Thyroid gland (tissue), 4 donors: ENCODE results near the gene DST. TPM values are rescaled to one million over a fixed set of nuclear protein-coding genes. Genes with fewer than 3 reads are reported as not detected.

Experiments used
- DNase-seq, 2 donors: peaks; one replicate each; pipeline ENCODE4 v3.0.0-alpha.2; 2019
- H3K27ac ChIP-seq, 3 donors: fragments of 200-600 bp; sonication (generic); 1 replicate in 2 of 3; 2 replicates in 1 of 3; pipeline ENCODE4 v1.5.1; 2016 to 2019; ENCODE audit warnings: mild to moderate bottlenecking in 1 of 3, moderate library complexity in 1 of 3
- H3K27me3 ChIP-seq: fragments of 200-600 bp; sonication (generic); one replicate; pipeline ENCODE4 v1.5.1; 2019
- H3K36me3 ChIP-seq, 2 donors: fragments of 200-600 bp; sonication (generic); one replicate each; pipeline ENCODE4 v1.5.1; 2016 to 2019
- H3K4me1 ChIP-seq, 2 donors: fragments of 200-600 bp; sonication (generic); one replicate each; pipeline ENCODE4 v1.5.1; 2017 to 2019
- H3K4me3 ChIP-seq, 3 donors: fragments of 200-600 bp; sonication (generic); replicated peaks in 1 of 3; 1 replicate in 2 of 3; 2 replicates in 1 of 3; pipeline ENCODE4 v1.5.1; 2016; ENCODE audit warnings: mild to moderate bottlenecking in 1 of 3
- H3K9me3 ChIP-seq: fragments of 200-600 bp; sonication (generic); one replicate; pipeline ENCODE4 v1.5.1; 2017
- POLR2A ChIP-seq, 2 donors: fragments of 450-650 bp; IDR thresholded peaks; one replicate each; pipeline ENCODE4 v1.6.1; 2017; ENCODE audit warnings: antibody characterized with exemption in 2 of 2, mild to moderate bottlenecking in 2 of 2, moderate library complexity in 1 of 2
- WGBS, 2 donors: methylation state at CpG; one replicate each; pipeline ENCODE4 v1.1.5; 2017; 5-methylcytosine and 5-hydroxymethylcytosine counted together
- intact Hi-C: fragments of 100-400 bp; cut with DNase I; formaldehyde crosslinking; loops from one replicate; pipeline ENCODE4 v1.15.1; 2023
- total RNA-seq, 4 donors: library from RNA; depleted of rRNA; stranded (reverse); fragments of >200 nt; gene quantifications; one replicate each; pipeline ENCODE4 v1.2.3, GENCODE V29; 2016
- TF ChIP-seq, protein P1 (sequence below), 6 experiments: fragments of 200-600 bp in 3 of 6; fragments of 450-650 bp in 3 of 6; sonication (generic) in 3 of 6; IDR thresholded peaks; one replicate each; pipeline ENCODE4 v1.5.1; 2016 to 2019; ENCODE audit warnings: antibody characterized with exemption in 6 of 6, mild to moderate bottlenecking in 2 of 6, inconsistent platforms in 1 of 6, moderate library complexity in 1 of 6

Gene DST
- total RNA-seq, 4 donors from 2014 or later: 99.8 to 169 (median 149) TPM

DNA sequence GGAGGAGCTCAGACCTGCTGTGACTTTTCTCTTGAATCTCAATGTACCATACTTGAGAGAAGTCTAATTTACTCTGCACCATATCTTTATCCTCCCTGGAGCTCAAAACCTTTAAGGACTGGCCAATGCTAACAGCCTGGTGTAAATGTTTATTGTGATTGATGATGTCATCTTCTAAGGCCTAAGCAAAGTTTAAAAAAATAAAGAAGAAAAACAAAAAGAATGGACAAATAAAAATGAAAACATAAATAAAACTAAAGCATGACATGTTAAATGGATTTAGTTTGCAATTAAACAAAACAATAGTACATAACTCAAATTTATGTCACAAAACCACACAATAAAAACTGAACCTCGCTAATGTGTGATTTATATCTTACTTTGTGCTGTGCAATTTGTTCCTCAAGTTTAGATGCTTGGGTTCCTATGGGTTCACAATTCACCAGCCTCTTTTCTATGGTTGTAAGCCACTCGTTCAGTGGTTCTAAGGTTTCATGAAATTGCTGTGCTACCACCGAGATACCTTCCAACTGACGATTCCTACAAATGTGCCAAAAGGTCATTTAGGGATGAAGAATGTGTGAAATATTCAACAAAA, 113.0 kb downstream of the DST start:
- DNase-seq: no peak
- no peak for TF ChIP-seq POLR2A (IDR thresholded peaks at IDR 0.05)
- TF ChIP-seq, protein P1, sequence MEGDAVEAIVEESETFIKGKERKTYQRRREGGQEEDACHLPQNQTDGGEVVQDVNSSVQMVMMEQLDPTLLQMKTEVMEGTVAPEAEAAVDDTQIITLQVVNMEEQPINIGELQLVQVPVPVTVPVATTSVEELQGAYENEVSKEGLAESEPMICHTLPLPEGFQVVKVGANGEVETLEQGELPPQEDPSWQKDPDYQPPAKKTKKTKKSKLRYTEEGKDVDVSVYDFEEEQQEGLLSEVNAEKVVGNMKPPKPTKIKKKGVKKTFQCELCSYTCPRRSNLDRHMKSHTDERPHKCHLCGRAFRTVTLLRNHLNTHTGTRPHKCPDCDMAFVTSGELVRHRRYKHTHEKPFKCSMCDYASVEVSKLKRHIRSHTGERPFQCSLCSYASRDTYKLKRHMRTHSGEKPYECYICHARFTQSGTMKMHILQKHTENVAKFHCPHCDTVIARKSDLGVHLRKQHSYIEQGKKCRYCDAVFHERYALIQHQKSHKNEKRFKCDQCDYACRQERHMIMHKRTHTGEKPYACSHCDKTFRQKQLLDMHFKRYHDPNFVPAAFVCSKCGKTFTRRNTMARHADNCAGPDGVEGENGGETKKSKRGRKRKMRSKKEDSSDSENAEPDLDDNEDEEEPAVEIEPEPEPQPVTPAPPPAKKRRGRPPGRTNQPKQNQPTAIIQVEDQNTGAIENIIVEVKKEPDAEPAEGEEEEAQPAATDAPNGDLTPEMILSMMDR (IDR thresholded peaks at IDR 0.05): no peak
- peaks cover 0 to 14% of the 10 kb centered on the region in 2 donors for H3K4me1 ChIP-seq
- H3K27me3 ChIP-seq: no peaks in the 10 kb centered on the region
- peaks cover 0 to 13% of the 10 kb centered on the region in 2 donors for H3K36me3 ChIP-seq
- 91% methylated on average over 4 of the region's 4 CpGs for WGBS, 2 donors
- H3K9me3 ChIP-seq: no peaks in the 10 kb centered on the region
- intact Hi-C loops: no loop called here
- H3K27ac ChIP-seq: no peak overlapping the region
- H3K4me3 ChIP-seq: no peak overlapping the region

DNA sequence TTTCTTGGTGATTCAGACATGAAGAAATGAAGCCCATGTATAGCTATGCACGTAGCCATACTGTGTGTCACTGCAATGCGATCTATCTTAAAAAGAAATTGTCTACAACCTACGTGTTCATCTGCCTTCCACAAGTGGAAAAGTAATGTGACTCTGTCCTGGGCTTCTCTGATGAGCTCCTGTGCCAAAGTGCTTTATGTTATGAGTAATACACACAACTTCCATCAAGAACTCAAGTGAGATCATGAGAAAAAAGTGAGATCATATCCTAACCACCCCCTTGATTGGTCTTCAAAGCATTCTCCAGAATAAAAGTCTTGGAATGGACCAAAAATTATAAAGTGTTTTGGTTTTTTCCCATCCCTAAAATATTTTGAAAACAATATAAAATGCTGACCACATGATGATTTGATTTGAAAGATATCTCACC, 114.3 kb downstream of the DST start:
- Histone ChIP-seq H3K4me1 (peaks cover 0 to 14% of the 10 kb centered on the region in 2 donors), H3K36me3 (peaks cover 0 to 13% of the 10 kb centered on the region in 2 donors), H3K9me3 (no peaks in the 10 kb centered on the region), H3K27me3 (no peaks in the 10 kb centered on the region), H3K27ac (no peak overlapping the region), H3K4me3 (no peak overlapping the region)
- no peak for TF ChIP-seq POLR2A (IDR thresholded peaks at IDR 0.05)
- TF ChIP-seq, protein P1 (IDR thresholded peaks at IDR 0.05): no peak
- intact Hi-C loops: no loop called here
- DNase-seq: no peak
- 91 to 96% methylated on average over 3 of the region's 3 CpGs for WGBS, 2 donors

DNA sequence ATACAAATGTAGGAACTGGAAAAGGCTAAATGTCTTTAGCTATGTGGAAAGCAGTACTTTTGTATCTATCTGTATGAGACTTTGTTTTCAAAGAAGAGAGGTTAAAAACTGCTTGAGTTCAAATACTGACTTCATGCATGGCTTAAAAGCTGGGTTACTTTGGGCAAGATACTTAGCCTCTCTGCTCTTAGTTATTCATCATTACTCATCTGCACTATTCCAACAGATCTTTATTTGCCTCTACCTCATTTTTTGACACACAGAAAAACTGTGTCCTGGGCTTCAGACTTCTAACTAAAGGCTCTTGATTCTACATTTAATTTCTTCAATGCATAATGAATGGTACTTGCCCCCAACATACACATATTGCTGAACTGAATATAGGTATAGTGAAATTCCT, 114.8 kb downstream of the DST start:
- no peak overlapping the region for H3K27ac ChIP-seq
- H3K4me1 ChIP-seq: peaks cover 0 to 14% of the 10 kb centered on the region in 2 donors
- DNase-seq: no peak
- H3K27me3 ChIP-seq: no peaks in the 10 kb centered on the region
- H3K4me3 ChIP-seq: no peak overlapping the region
- intact Hi-C loops: no loop called here
- peaks cover 0 to 13% of the 10 kb centered on the region in 2 donors for H3K36me3 ChIP-seq
- no peaks in the 10 kb centered on the region for H3K9me3 ChIP-seq
- no peak for TF ChIP-seq POLR2A (IDR thresholded peaks at IDR 0.05)
- TF ChIP-seq, protein P1 (IDR thresholded peaks at IDR 0.05): no peak

DNA sequence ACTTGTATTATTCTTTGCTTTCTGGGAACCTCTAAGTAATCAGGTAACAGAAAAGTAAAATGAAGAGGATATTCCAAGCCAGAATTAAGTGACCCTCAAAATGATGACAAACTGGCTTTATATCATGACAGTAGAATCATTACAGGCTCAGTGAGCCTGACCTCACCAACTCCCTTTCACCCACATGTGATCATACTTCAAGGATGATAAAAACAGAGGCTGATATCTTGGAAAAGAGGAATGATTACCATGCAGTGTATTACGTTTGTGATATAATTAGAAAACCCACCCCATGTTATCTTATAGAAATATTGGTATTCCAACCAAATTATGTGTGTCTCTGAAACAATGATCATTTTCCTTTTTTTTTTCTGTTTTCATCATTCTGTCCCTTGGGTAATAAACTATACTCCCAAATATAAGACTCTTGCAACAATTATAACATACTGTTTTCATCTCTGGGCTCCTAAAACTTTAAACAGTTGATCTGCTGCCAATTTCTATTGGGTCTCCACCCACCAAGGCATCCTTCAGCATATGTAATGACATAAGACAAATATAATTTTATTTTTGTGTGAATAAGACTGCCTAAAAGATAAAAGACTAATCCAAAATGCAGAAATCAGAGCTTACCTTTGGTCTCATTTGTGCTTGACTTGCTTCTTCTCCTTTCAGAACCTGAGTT, 115.7 kb downstream of the DST start:
- no peaks in the 10 kb centered on the region for H3K9me3 ChIP-seq
- no peak for DNase-seq
- H3K4me3 ChIP-seq: no peak overlapping the region
- no peak overlapping the region for H3K27ac ChIP-seq
- WGBS, 2 donors: 70 to 76% methylated on average over 1 of the region's 1 CpG
- H3K27me3 ChIP-seq: no peaks in the 10 kb centered on the region
- TF ChIP-seq POLR2A (IDR thresholded peaks at IDR 0.05): no peak
- peaks cover 0 to 11% of the 10 kb centered on the region in 2 donors for H3K36me3 ChIP-seq
- intact Hi-C loops: no loop called here
- peaks cover 0 to 14% of the 10 kb centered on the region in 2 donors for H3K4me1 ChIP-seq

DNA sequence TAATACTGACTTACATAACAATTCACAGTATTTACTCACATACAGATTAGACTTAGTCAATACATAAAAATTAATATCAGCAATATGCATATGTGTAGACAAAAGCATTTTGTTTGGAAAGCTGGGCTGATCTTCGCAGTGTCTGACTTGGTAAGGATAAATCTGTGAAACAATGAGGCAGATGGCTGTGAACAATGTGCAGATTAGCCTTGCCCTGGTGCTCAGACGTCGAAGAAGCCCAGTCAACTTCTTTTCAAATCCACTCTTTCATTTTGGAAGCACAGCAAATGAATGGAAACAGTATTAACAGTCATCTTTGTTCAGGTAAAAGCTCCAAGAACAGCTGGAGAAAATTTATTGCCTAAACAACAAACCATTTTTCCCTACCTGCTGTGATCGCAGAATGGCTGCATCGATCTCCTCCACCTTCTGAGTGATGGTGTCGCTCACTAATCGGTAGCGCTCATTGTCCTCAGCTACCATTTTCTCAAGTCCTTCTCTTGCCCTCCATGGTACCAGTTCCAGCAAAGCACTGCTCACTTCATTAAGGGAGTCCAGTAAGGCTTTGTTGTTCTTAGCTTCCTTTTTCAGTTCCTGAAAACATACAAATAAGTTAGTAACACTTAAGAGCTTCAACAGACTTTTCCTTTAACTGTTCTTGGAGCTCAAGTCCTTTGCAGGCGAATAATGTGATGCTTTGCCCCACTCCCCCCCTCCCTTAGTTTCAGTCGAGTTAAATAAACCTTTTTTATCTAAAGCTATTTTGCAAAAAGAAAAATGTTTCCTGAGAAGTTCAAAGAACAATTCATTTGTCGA, 116.5 kb downstream of the DST start:
- no peak for DNase-seq
- H3K36me3 ChIP-seq: peaks cover 0 to 6% of the 10 kb centered on the region in 2 donors
- H3K27me3 ChIP-seq: no peaks in the 10 kb centered on the region
- no peak for TF ChIP-seq POLR2A (IDR thresholded peaks at IDR 0.05)
- TF ChIP-seq, protein P1 (IDR thresholded peaks at IDR 0.05): no peak
- H3K4me3 ChIP-seq: no peak overlapping the region
- whole genome bisulfite sequencing, 2 donors: 86 to 88% methylated on average over 11 of the region's 11 CpGs
- H3K4me1 ChIP-seq: peaks cover 0 to 14% of the 10 kb centered on the region in 2 donors
- no peaks in the 10 kb centered on the region for H3K9me3 ChIP-seq
- intact Hi-C loops: no loop called here
- peak overlapping the region in 1 of 3 donors; percentile 49 for H3K27ac ChIP-seq
